NCI-H2227 (cell line): ENCODE results near the gene PTPN20.
"Not testable (repeated sequence)": the region's sequence is repeated elsewhere in the genome, so short reads cannot be mapped to it uniquely, and the experiment has no call there.

Source experiments
- DNase-seq: peaks from one replicate; lab custom pipeline; 2025; ENCODE audit not compliant: unreplicated experiment; lab: John Stamatoyannopoulos, UW

The PTPN20 gene

GRCh38 chr10:46948687-46949518 is 37.7 kb downstream of the PTPN20 start:
- DNase-seq = not testable (repeated sequence)

- not testable (repeated sequence) for DNase-seq
Measured at GRCh38 chr10:46952540-46952939, 41.3 kb downstream of the PTPN20 start.

GRCh38 chr10:46960742-46961141 is 49.5 kb downstream of the PTPN20 start:
- not testable (repeated sequence) for DNase-seq

- not testable (repeated sequence) for DNase-seq
Measured at GRCh38 chr10:46963356-46963755, 52.1 kb downstream of the PTPN20 start.

DNA sequence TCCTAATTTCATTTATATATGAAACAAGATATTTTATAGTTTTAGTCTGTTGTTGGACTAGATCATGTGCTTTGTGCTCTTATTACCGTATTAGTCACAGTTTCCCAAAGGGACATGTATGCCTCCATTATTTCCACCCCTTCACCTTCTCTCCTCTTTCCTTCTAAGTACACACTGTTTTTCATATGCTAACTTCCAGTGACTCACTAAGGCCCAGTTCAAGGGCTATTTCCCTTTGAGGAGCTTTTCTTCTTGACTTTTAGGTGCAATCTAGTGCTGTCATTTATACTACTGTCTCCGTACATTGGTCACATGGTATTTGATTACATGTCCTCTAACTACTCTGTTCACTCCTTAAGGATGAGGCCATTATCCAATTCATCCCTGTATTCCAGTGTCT is 55.8 kb downstream of the PTPN20 start:
- not testable (repeated sequence) for DNase-seq

DNA sequence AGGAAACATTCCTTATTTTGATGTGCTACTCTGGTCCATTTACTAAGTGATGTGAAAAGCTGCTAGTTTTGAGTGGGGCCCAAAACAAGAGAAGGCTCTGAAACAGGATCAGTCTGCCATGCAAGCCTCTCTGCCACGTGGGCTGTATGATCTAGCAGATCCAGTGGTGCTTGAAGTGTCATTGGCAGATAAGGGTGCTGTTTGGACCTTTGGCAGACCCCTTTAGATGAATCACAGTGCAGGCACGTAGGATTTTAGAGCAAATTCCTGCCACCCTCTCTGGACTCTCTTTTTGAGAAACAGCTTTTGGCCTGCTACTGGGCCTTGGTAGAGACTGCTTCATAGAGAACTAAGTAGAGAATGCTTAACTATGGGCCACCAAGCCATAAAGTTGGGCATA is 69.0 kb downstream of the PTPN20 start:
- not testable (repeated sequence) for DNase-seq

DNA sequence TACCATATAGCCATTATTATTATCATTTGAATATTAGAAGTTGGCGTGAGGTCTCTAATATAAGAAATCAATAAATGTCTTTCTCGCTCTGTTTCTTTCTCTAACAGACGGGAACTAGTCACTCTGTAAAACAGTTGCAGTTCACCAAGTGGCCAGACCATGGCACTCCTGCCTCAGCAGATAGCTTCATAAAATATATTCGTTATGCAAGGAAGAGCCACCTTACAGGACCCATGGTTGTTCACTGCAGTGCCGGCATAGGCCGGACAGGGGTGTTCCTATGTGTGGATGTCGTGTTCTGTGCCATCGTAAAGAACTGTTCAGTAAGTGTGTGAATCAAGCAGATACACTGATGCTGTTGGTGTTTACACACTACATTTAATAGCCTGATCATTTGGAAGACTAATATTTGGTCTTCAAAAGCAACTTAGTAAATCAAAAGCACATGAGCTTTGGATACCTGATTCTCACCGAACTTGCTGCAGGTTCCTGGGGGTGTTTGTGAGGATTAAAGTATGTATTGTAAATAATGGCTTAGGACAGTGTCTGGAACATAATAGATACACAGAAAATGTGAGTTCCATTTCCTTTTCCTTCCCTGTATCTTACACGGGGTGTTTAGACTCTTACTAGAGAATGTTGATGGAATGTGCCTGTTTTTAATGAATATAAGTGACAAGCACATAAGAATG is 76.2 kb downstream of the PTPN20 start:
- DNase-seq = not testable (repeated sequence)

DNA sequence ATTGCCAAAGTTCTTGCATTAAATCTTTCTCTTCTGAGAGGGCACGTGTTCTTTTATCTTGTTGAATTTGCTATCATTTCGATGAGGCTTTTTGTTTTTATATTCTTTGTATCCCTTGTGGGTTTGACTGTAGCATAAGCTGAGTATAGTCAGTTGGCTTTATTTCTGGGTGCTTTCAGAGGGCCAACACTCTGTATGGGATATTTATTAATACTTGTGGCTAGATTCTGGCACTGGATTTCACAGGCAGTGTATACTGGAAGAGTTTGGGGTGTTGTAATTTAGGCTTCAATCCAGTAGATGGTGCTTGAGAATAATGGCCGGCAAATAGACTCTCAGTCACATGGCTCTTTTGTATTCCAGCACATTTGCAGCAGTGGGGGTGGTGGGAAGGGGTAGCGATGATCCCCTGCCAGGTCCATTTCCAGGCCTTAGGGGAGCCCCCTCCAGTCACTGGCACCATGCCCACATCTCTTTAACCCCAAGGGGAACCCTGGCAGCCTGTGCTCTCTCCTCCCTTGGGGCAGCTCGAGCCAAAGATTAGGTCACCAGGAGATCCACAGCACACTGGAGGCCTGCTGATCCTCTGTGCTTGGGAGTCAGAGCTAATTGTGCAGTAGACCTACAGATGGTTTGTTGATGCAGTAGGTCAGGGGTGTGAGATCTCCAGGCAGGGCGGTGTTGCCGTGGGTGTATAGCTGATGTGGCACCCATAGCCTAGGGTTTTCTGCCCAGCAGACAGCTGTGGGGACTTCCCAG is 81.8 kb downstream of the PTPN20 start:
- DNase-seq = peak; percentile 15

GRCh38 chr10:46995234-46995633 is 84.0 kb downstream of the PTPN20 start:
- no peak for DNase-seq

- no peak for DNase-seq
Measured at GRCh38 chr10:46998192-46998591, 87.0 kb downstream of the PTPN20 start.

GRCh38 chr10:46998595-46998994 is 87.4 kb downstream of the PTPN20 start:
- DNase-seq = no peak

GRCh38 chr10:46999217-46999616 is 88.0 kb downstream of the PTPN20 start:
- no peak for DNase-seq

GRCh38 chr10:47008769-47009168 is 97.5 kb downstream of the PTPN20 start:
- no peak for DNase-seq

DNA sequence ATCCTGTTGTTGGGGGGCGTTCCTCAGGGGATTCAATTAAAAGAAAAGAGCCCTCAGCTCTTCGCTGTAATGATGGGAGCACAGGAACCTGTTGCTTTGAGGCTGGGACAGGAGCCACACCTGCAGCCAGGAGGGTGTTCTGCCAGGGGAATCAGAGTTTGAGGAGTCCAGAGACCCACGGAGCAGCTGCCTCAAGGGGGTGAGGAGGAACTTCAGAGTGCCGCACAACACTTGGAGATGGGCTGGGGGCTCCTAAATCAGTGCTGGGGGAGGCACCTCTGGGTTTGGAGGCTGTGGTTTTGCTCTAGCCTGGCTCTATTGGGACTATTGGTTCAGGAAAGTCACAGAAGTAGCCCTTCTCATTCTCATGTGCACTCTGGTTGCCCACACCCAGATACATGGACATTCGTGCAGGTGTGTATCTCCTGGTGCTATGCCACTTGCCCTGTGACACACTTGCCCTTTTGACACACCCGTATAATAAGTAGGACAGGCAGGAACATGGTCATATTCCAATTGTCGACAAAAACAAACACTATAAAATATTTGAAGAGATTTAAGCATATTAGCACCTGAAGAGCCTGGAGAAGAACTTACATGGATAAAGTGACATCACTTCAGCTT is 98.1 kb downstream of the PTPN20 start:
- DNase-seq = no peak

- DNase-seq = no peak
Measured at GRCh38 chr10:47010036-47010435, 98.8 kb downstream of the PTPN20 start.

- DNase-seq = no peak
Measured at GRCh38 chr10:47012214-47012613, 101.0 kb downstream of the PTPN20 start.

DNA sequence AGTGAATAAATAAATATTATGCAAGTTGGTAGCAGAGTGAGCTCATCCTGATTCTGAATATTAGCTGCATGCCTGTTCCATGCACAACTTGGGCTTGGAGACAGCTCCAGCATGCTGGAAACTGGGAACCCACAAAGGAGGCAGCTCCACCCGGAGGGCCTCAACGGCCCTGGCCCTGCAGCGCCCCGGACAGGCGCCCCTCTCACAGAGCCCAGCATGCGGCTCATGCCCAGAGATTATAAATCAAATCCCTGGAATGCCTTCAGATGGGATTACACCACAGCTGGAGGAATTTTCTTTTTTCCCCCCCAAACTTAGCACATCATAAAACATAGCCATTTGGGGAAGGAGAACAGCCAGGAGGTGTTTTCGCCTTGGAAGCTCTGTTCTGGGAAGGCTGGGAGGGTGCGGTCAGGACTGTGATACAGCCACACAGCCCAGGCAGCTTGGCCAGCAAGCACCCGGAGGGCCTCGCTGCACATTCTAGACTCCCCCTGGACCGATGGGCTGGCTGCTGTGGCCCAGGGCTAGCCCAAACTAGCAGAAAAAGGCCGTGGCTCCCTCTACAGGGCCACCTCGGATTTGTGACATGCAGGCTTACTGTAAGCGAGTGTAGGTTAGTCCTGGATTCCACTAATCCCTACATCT is 102.4 kb downstream of the PTPN20 start:
- no peak for DNase-seq

DNA sequence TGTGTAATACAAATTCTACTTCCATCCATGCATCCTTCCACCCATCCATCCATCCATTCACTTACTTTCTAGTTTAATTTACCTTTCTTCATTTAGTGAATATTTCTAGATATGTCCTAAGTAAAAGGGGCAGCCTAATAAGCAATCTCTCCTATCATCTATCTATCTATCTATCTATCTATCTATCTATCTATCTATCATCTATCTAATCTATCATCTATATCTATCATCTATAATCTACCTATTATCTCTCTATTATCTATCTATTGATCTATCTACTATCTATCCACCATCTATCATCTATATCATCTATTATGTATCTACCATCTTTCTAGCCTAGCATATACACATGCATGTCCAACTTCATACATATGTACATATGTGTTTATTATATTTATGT is 104.2 kb downstream of the PTPN20 start:
- DNase-seq = no peak

GRCh38 chr10:47016564-47016963 is 105.3 kb downstream of the PTPN20 start:
- DNase-seq = no peak

DNA sequence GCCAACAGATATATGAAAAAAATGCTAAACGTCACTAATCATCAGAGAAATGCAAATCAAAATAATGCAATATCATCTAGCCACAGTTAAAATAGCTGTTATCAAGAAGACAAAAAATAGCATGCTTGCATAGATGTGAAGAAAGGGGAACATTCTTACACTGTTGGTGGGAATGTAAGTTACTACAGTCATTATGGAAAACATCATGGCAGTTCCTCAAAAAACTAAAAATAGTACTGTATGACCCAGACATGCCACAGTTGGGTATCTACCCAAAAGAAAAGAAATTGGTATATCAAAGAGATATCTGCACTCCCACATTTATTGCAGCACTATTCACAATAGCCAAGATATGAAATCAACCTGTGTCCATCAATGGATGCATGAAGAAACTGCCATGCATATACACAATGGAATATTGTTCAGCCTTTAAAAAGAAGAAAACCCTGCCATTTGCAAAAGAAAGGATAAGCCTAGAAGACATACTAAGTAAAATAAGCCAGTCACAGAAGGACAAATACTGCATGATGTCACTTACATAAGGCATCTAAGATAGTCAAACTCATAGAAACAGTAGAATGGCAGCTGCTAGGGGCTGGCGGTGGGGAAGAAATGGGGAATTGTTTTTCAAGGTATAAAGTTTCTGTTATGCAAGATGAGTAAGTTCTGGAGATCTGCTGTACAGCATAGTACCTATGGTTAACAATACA is 107.0 kb downstream of the PTPN20 start:
- no peak for DNase-seq
